Measurements from ENCODE around the gene PNPLA3.

PNPLA3 gene

GRCh38 chr22:43885319-43885671 lies 38.3 kb upstream of the PNPLA3 start:
- TF ChIP-seq, protein P1, sequence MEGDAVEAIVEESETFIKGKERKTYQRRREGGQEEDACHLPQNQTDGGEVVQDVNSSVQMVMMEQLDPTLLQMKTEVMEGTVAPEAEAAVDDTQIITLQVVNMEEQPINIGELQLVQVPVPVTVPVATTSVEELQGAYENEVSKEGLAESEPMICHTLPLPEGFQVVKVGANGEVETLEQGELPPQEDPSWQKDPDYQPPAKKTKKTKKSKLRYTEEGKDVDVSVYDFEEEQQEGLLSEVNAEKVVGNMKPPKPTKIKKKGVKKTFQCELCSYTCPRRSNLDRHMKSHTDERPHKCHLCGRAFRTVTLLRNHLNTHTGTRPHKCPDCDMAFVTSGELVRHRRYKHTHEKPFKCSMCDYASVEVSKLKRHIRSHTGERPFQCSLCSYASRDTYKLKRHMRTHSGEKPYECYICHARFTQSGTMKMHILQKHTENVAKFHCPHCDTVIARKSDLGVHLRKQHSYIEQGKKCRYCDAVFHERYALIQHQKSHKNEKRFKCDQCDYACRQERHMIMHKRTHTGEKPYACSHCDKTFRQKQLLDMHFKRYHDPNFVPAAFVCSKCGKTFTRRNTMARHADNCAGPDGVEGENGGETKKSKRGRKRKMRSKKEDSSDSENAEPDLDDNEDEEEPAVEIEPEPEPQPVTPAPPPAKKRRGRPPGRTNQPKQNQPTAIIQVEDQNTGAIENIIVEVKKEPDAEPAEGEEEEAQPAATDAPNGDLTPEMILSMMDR (IDR thresholded peaks at IDR 0.05; ENCODE audit: borderline replicate concordance, insufficient read depth, low read depth, low read length), result no peak
- no peak overlapping the region for H3K4me3 ChIP-seq (ENCODE audit: low read depth, low read length)

DNA sequence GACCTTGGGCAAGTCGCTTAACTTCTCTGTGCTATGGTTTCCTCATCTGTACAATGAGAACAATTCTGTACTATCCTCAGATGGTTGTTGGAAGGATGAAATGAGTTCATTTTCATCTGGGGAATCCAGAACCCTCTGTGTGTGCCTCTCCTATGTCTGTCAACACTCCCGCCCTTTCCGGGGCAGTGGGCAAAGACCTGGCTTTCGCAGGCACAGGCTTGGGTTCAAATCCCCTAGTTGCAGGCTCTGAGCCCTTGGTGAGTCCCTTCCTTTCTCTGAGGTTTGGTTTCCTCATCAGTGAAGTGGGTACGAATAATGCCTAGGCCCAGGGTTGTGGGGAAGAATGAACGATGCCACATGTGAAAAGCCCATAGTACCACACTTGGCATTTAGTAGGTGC lies 37.8 kb upstream of the PNPLA3 start:
- H3K4me3 ChIP-seq (ENCODE audit: low read depth, low read length), result no peak overlapping the region
- TF ChIP-seq, protein P1 (IDR thresholded peaks at IDR 0.05; ENCODE audit: borderline replicate concordance, insufficient read depth, low read depth, low read length), result no peak

DNA sequence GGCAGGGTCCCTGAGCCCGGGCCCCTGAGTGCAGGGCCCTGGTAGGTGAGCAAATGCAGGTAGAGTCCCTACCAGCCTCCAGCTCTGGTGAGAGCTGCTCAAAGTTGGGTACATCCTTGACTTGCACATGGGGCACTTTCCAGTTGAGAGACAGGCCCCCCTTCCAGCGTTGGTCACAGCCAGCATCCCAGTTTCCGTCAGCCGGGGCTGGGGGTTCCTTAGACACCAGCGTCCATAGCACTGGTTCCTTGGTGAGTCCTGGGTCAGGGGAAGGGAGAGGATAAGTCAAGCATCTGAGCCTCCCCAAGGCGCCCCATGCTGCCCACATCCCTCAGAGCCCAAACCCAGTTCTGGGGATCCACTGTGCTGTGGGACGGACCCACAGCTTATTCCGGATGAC lies 37.4 kb upstream of the PNPLA3 start:
- TF ChIP-seq, protein P1 (IDR thresholded peaks at IDR 0.05; ENCODE audit: borderline replicate concordance, insufficient read depth, low read depth, low read length), result no peak
- H3K4me3 ChIP-seq (ENCODE audit: low read depth, low read length), result no peak overlapping the region

DNA sequence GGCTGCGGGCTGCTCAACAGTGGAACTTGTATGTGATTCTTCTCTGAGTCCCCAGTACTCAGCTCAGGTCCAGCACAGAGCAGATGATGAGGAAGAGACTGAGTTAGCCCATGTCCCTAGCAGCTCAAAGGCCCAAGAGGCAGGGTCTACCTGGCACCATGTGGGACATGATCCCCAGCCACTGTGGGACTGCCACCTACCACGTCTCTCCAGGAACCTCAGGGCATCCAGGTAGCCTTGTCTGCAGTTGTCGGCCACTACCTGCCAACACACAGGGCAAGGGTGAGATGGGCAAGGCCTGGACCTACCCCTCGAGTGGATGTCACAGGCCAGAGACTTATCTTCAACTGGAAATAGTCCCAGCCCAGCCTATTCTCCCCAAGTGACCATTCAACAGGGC lies 36.2 kb upstream of the PNPLA3 start:
- TF ChIP-seq, protein P1 (IDR thresholded peaks at IDR 0.05; ENCODE audit: borderline replicate concordance, insufficient read depth, low read depth, low read length), result no peak

DNA sequence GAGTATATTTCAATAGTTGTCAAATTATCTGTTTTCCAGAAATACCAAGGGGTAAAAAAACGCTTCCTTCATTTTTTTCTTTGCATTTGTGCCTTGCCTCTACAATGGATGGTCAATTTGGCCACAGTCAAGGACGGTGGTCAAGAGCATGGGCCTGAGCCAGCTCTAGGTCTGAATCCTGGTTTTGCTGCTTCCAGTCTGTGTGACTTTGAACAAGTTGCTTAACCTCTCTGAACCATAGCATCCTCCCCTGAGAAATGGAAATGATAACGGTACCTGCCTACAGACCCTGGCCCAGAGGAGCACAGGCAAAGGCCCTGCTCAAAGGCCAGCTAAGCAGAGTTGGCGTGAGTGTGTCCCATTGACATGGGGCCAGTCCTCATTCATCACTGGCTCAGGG lies 34.9 kb upstream of the PNPLA3 start:
- no peak overlapping the region for H3K4me3 ChIP-seq (ENCODE audit: low read depth, low read length)

More for the DNA sequence above, 36.2 kb upstream of the PNPLA3 start:
- H3K4me3 ChIP-seq (ENCODE audit: low read depth, low read length), result no peak overlapping the region

DNA sequence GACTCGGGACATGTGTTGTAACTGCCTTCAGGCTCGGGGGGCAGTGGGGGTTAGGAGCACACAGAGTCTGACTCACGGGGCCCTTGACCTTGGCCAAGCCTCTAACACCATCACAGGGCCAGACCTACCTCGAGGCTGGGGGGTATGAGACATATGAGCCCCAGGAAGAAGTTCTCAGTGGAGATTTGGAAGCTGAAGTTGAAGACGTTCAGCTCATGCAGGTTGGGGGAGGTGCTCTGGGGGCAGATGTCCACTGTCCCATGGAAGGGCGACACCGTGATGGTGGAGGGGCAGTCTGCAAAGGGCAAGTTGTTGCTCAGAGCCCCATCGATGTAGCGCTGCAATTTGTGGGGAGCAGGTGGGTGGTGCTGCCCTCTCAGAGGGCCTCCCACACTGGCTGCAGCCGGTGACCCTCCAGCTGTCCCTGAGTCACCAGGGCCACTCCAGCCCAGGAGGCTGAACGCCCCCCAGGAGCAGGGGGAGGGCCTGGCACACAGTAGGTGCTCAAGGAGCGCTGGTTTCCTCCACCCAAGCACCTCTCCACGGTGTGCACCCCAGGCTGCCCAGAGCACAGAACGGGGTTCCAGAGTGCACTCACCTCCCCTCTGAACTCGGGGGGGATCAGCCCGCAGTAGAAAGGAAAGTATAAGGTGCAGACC lies 34.3 kb upstream of the PNPLA3 start:
- TF ChIP-seq, protein P1 (IDR thresholded peaks at IDR 0.05; ENCODE audit: borderline replicate concordance, insufficient read depth, low read depth, low read length), result no peak

More for the DNA sequence above, 34.9 kb upstream of the PNPLA3 start:
- TF ChIP-seq, protein P1 (IDR thresholded peaks at IDR 0.05; ENCODE audit: borderline replicate concordance, insufficient read depth, low read depth, low read length), result no peak

GRCh38 chr22:43889860-43890253 lies 33.7 kb upstream of the PNPLA3 start:
- H3K4me3 ChIP-seq (ENCODE audit: low read depth, low read length), result no peak overlapping the region
- TF ChIP-seq, protein P1 (IDR thresholded peaks at IDR 0.05; ENCODE audit: borderline replicate concordance, insufficient read depth, low read depth, low read length), result no peak

More for the DNA sequence above, 34.3 kb upstream of the PNPLA3 start:
- no peak overlapping the region for H3K4me3 ChIP-seq (ENCODE audit: low read depth, low read length)
